Measurements from ENCODE around the gene DOCK4.

GRCh38 chr7:112212571-112212970 lies 6.4 kb upstream of the DOCK4 start:
- no peak for TF ChIP-seq CTCF (conservative IDR thresholded peaks at IDR 0.05)
- no peak for TF ChIP-seq ZFX (IDR thresholded peaks at IDR 0.05)

Data from C4-2B (cell line).